ENCODE results near the gene ICE1. TPM values are rescaled to one million over a fixed set of nuclear protein-coding genes. Genes with fewer than 3 reads are reported as not detected.

The ICE1 gene, protein sequence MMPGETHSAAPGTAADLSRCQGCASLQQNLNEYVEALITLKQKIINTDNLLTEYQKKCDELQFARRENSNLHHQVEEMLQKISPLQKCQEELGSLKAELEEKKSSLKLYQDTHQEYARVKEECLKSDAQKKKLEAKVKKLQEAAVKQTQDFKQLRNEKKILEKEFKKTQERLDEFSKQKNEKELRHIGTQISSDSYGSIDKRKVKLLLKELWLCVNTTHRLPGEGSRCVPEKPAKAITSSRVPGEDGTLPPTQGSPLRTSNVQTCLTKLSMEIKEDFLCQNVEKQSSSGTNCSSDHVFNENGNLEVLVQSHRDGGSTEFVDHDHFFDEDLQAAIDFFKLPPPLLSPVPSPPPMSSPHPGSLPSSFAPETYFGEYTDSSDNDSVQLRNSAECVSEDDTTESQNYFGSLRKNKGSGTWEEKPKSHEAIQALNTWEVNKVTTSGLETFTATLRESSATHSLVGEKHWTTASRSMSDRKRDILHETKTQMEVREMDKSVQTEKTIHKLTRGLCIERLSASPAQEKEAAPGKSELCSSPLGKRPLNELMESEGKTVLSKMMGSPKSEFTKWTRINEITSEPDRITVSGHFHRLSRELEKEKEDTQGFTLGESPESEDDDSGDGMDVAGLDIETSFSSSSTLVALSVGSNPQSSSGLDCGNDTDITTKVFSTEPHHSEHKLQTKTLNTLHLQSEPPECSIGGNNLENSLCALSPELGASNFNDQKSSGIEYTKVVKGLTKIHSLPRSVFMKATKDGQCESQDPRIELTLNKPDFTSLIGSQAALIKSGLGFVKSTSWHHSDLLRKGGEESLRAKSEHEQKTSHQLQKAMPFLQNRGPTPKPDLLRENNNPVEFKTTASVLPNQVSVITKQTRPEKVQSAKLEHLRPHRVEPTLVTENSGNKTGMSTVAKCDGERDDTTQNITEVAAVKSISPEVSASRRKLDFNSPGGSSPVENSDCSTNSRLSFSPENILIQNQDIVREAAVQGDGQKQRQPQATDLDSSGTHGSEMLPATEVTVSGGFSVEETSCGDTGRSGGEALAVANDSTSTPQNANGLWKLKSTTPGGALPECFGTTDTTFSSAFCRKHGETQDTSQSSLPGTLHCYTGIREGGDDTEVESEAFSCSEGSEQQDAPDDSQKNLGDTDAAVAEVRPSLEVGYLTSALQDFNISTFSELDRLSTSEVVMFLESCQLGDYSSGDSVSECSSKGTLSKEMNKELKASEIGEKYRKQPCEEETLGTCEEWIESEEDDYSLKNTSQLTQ (N-terminal part only)
- 18.1 and 22.2 TPM in 2 replicates for total RNA-seq

DNA sequence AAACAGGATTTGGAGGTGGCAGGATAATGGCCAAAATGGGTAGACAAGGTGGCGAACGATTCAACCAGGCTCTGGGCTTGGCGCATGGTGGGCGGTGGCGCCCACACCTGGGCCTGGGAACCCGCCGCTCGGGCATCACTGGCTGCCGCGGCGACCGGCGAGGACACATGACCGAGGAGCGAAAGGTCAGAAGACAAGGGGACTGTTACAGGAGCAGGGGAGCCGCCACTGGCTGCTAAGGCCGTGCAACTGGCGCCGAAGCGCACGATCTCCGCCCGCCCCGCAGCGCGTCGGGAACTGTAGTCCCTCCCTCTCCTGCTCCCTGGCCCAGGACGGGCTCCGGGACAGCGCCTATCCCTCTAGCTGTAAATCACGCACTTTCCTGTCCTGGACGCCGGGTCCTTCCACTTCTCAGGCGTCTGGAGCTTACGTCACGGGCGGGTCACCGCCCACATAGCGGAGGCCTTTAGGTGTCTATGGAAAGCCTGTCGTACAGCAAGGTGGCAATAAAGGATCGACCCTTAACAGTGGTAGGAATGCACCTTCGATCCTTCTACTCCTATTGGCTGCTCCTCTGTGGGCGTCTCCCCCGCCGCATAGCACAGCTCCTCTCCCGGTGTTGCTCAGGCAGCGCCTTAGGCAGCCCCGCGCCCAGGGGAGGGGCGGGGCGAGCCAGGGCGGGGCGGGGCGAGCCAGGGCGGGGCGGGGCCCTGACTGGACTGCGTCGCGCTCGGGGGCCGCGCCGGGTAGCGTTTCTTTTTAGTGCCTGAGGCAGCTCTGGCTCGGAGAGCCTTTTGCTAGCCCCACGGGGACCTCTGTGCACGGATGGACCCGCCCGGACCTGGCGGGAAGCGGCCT lies at the start of gene ICE1:
ICE1 (plus strand) TSS at position 717 of the 858 bp plus-strand sequence. CDS start 239 bp downstream, outside the sequence.

All from tracheal epithelial cell (primary cell).